ENCODE results near the gene RHBDD1. TPM values are rescaled to one million over a fixed set of nuclear protein-coding genes. Genes with fewer than 3 reads are reported as not detected.

Gene RHBDD1
- total RNA-seq, 1 donor from 2014 or later, result 3.7 TPM

DNA sequence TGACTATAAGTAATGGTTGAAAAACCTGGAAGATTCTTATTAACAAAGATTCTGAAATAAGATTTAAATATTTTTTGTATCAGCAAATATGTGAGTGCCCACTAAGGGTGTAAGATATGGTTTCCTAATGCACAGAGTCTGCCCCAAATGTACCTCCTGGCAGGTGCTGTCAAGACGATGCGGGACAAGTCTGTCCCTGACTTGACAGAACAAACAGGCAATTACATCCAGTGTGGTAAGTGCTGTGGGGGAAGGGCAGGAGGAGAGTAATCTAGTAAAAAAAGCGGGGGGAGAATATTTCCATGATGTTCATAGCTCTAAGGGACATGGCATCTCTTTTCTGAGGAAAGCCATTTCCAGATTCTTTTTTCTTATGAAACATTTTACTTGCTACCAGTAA lies 200.7 kb downstream of the RHBDD1 start:
- Histone ChIP-seq H3K4me3 (no peak overlapping the region), H3K4me1 (no peaks in the 10 kb centered on the region), H3K9me3 (no peaks in the 10 kb centered on the region), H3K27ac (no peak overlapping the region), H3K36me3 (no peaks in the 10 kb centered on the region), H3K27me3 (no peaks in the 10 kb centered on the region)
- intact Hi-C loops (cut with DNase I), result no loop called here
- DNase-seq (ENCODE audit: low spot score in 2 of 2), result no peak
- no peak for TF ChIP-seq CTCF (IDR thresholded peaks at IDR 0.05)

DNA sequence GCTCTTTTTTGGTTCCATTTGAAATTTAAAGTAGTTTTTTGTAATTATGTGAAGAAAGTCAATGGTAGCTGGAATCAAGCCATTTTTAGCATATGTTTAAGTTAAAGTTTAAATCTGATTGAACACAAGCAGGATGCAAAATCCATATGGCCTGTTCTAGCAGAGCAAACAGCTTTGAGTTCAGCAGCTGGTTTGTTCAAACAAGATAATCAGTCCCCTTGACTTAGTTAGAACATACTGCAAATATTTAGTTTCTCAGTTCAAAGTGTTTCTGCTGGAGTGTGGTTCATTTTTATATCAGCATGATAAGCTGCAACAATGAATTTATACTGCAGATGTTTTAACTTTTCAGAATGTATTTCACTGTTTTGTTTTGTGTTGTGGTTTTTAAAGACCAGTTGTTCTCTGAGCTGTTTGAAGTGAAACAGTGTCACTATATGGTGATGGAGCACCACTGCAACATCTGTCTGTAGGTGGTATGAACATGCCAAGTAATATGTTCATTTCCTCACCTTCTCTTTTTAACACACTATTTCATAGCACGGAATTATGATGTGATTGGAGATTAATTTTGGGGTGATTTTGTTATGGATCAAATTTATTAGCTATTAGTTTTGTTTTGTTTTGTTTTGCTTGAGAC lies 202.8 kb downstream of the RHBDD1 start:
- H3K27me3 ChIP-seq, result no peaks in the 10 kb centered on the region
- intact Hi-C loops (cut with DNase I), result no loop called here
- TF ChIP-seq CTCF (IDR thresholded peaks at IDR 0.05), result no peak
- no peaks in the 10 kb centered on the region for H3K36me3 ChIP-seq
- H3K4me1 ChIP-seq, result no peaks in the 10 kb centered on the region
- no peak for DNase-seq (ENCODE audit: low spot score in 2 of 2)
- no peak overlapping the region for H3K27ac ChIP-seq
- no peaks in the 10 kb centered on the region for H3K9me3 ChIP-seq
- H3K4me3 ChIP-seq, result no peak overlapping the region

DNA sequence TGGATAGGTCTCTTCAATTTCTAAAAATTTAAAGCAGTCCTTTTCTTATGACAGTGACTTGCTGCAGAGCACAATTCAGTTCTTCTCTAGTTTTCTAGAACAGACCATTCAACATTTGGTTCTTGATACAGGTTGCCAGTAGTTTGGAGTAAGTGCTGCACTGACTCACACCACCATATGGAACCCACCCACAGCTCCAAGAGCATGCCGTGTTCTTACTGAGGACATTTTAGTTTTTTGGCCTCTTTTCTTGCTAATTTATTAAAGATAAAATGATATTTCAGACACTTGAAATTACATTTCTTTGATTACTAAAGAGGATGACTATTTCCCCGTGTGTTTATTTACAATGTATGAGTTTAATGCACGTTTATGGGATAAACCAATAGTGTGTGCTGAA lies 208.1 kb downstream of the RHBDD1 start:
- no peak for TF ChIP-seq CTCF (IDR thresholded peaks at IDR 0.05)
- H3K36me3 ChIP-seq, result peaks cover 0 to 1% of the 10 kb centered on the region in 2 donors
- no peak overlapping the region for H3K27ac ChIP-seq
- no peak for DNase-seq (ENCODE audit: low spot score in 2 of 2)
- no peaks in the 10 kb centered on the region for H3K27me3 ChIP-seq
- no peaks in the 10 kb centered on the region for H3K4me1 ChIP-seq
- H3K4me3 ChIP-seq, result no peak overlapping the region
- no peaks in the 10 kb centered on the region for H3K9me3 ChIP-seq
- intact Hi-C loops (cut with DNase I), result no loop called here

Other genes starting within 250 kb of the RHBDD1 start
- 18.6 TPM for gene IRS1, start 36.2 kb upstream of the RHBDD1 start, total RNA-seq

All from ascending aorta (tissue), 2 donors.